H9 (cell line): ENCODE data around the gene CCDC175. TPM values are rescaled to one million over a fixed set of nuclear protein-coding genes. Genes with fewer than 3 reads are reported as not detected.
A peak's percentile ranks its signal among the peaks of the same experiment; 100 is the strongest.

ENCODE experiments used
- DNase-seq: peaks from one replicate; pipeline ENCODE4 v3.0.0-alpha.2; 2017
- H2AFZ ChIP-seq: one replicate; pipeline ENCODE4 v1.6.1; 2013; ENCODE audit warnings: mild to moderate bottlenecking, low read length, control low read depth, moderate library complexity
- H2AK5ac ChIP-seq: 2 replicates; pipeline ENCODE4 v1.6.1; 2013; ENCODE audit warnings: low read length, control low read depth, mixed read lengths; ENCODE audit not compliant: insufficient read length
- H2BK120ac ChIP-seq: one replicate; pipeline ENCODE4 v1.6.1; 2013; ENCODE audit warnings: low read depth, mild to moderate bottlenecking, low read length, control low read depth, inconsistent platforms; ENCODE audit not compliant: poor library complexity, severe bottlenecking
- H2BK12ac ChIP-seq: 2 replicates; pipeline ENCODE4 v1.6.1; 2013; ENCODE audit warnings: low read length, control low read depth, mixed read lengths, low read depth; ENCODE audit not compliant: insufficient read length
- H2BK15ac ChIP-seq: 2 replicates; pipeline ENCODE4 v1.6.1; 2013; ENCODE audit warnings: low read depth, low read length, control low read depth
- H2BK20ac ChIP-seq: one replicate; pipeline ENCODE4 v1.6.1; 2013; ENCODE audit warnings: low read depth, mild to moderate bottlenecking, low read length, control low read depth, inconsistent platforms; ENCODE audit not compliant: poor library complexity, severe bottlenecking
- H2BK5ac ChIP-seq: 2 replicates; pipeline ENCODE4 v1.6.1; 2013; ENCODE audit warnings: low read length, control low read depth, mixed read lengths; ENCODE audit not compliant: insufficient read length
- H3K14ac ChIP-seq: 2 replicates; pipeline ENCODE4 v1.6.1; 2013; ENCODE audit warnings: low read length, control low read depth; ENCODE audit not compliant: insufficient read depth
- H3K18ac ChIP-seq: 2 replicates; pipeline ENCODE4 v1.6.1; 2013; ENCODE audit warnings: low read depth, mild to moderate bottlenecking, mixed read lengths, low read length, control low read depth; ENCODE audit not compliant: insufficient read length
- H3K23ac ChIP-seq: 2 replicates; pipeline ENCODE4 v1.6.1; 2013; ENCODE audit warnings: low read length, control low read depth, mixed read lengths, low read depth; ENCODE audit not compliant: insufficient read length
- H3K23me2 ChIP-seq: 2 replicates; pipeline ENCODE4 v1.6.1; 2013; ENCODE audit warnings: low read depth, mild to moderate bottlenecking, mixed read lengths, low read length, control low read depth; ENCODE audit not compliant: insufficient read length, poor library complexity, severe bottlenecking
- H3K27ac ChIP-seq: 2 replicates; pipeline ENCODE4 v1.5.1; 2013; ENCODE audit warnings: low read length, control low read depth, mixed read lengths, low read depth; ENCODE audit not compliant: insufficient read length
- H3K27me3 ChIP-seq: 2 replicates; pipeline ENCODE4 v1.6.1; 2013; ENCODE audit warnings: low read length, control low read depth, inconsistent platforms; ENCODE audit not compliant: insufficient read depth
- H3K4ac ChIP-seq: 2 replicates; pipeline ENCODE4 v1.6.1; 2013; ENCODE audit warnings: low read depth, mild to moderate bottlenecking, control low read depth, inconsistent platforms, low read length, moderate library complexity
- H3K4me1 ChIP-seq: 2 replicates; pipeline ENCODE4 v1.6.1; 2013; ENCODE audit warnings: low read length, control low read depth, inconsistent platforms; ENCODE audit not compliant: insufficient read depth
- H3K4me2 ChIP-seq: 2 replicates; pipeline ENCODE4 v1.6.1; 2013; ENCODE audit warnings: low read length, control low read depth, mixed read lengths; ENCODE audit not compliant: insufficient read length, insufficient read depth
- H3K56ac ChIP-seq: 2 replicates; pipeline ENCODE4 v1.6.1; 2013; ENCODE audit warnings: low read depth, mild to moderate bottlenecking, mixed read lengths, low read length, control low read depth; ENCODE audit not compliant: insufficient read length
- H3K79me1 ChIP-seq: 2 replicates; pipeline ENCODE4 v1.6.1; 2013; ENCODE audit warnings: low read depth, mild to moderate bottlenecking, moderate library complexity, low read length, control low read depth, inconsistent platforms; ENCODE audit not compliant: insufficient read depth, poor library complexity, severe bottlenecking
- H3K79me2 ChIP-seq: 2 replicates; pipeline ENCODE4 v1.6.1; 2013; ENCODE audit warnings: low read length, control low read depth, inconsistent platforms; ENCODE audit not compliant: insufficient read depth
- H3K9ac ChIP-seq: 2 replicates; pipeline ENCODE4 v1.6.1; 2013; ENCODE audit warnings: low read length, control low read depth, mixed read lengths; ENCODE audit not compliant: insufficient read length; ENCODE audit errors: extremely low read depth
- H3K9me3 ChIP-seq: one replicate; pipeline ENCODE4 v1.6.1; 2013; ENCODE audit warnings: low read depth, low read length, inconsistent platforms; ENCODE audit not compliant: control insufficient read depth
- H3T11ph ChIP-seq: one replicate; pipeline ENCODE4 v1.6.1; 2013; ENCODE audit warnings: mild to moderate bottlenecking, low read length, control low read depth, inconsistent platforms
- H4K20me1 ChIP-seq: one replicate; pipeline ENCODE4 v1.6.1; 2013; ENCODE audit not compliant: control insufficient read depth, insufficient read length, insufficient read depth
- H4K5ac ChIP-seq: 2 replicates; pipeline ENCODE4 v1.6.1; 2013; ENCODE audit warnings: low read depth, mild to moderate bottlenecking, mixed read lengths, low read length, control low read depth; ENCODE audit not compliant: insufficient read length
- H4K8ac ChIP-seq: replicated peaks from 2 replicates; pipeline ENCODE4 v1.6.1; 2013; ENCODE audit warnings: low read length, control low read depth, mixed read lengths, low read depth; ENCODE audit not compliant: insufficient read length
- H4K91ac ChIP-seq: 2 replicates; pipeline ENCODE4 v1.6.1; 2013; ENCODE audit warnings: low read depth, mild to moderate bottlenecking, moderate library complexity, mixed read lengths, low read length, control low read depth; ENCODE audit not compliant: insufficient read length
- H3K27ac Mint-ChIP-seq, 3 experiments: 2 replicates in 2 of 3; 3 replicates in 1 of 3; pipeline ENCODE4 v1.8.0; 2020 to 2021; ENCODE audit warnings: mixed read lengths in 3 of 3, mild to moderate bottlenecking in 1 of 3, moderate library complexity in 1 of 3
- H3K27me3 Mint-ChIP-seq: 2 replicates; pipeline ENCODE4 v1.8.0; 2021; ENCODE audit warnings: low read depth, mild to moderate bottlenecking, moderate library complexity, mixed read lengths
- H3K36me3 Mint-ChIP-seq, 3 experiments: 2 replicates in 2 of 3; 3 replicates in 1 of 3; pipeline ENCODE4 v1.8.0; 2020 to 2021; ENCODE audit warnings: low read depth in 3 of 3, mixed read lengths in 3 of 3; ENCODE audit not compliant: insufficient read depth in 1 of 3
- H3K4me1 Mint-ChIP-seq, 2 experiments: 2 replicates each; pipeline ENCODE4 v1.8.0; 2020; ENCODE audit warnings: mixed read lengths in 2 of 2
- H3K4me3 Mint-ChIP-seq, 2 experiments: 2 replicates in 1 of 2; 3 replicates in 1 of 2; pipeline ENCODE4 v1.8.0; 2020 to 2021; ENCODE audit warnings: mild to moderate bottlenecking in 2 of 2, mixed read lengths in 2 of 2, moderate library complexity in 1 of 2
- H3K9me3 Mint-ChIP-seq, 2 experiments: 2 replicates in 1 of 2; 3 replicates in 1 of 2; pipeline ENCODE4 v1.8.0; 2020; ENCODE audit warnings: mild to moderate bottlenecking in 2 of 2, mixed read lengths in 2 of 2, moderate library complexity in 1 of 2
- WGBS: extraction: QIAGEN DNeasy Blood & Tissue Kit; methylation state at CpG from one replicate; pipeline ENCODE4 v1.1.7; 2013; ENCODE audit warnings: missing lambda C conversion rate, low lambda C conversion rate, mixed read lengths; ENCODE audit not compliant: insufficient read length; ENCODE audit errors: extremely low coverage; 5-methylcytosine and 5-hydroxymethylcytosine counted together
- total RNA-seq: library from RNA; stranded (reverse); gene quantifications from 2 replicates; pipeline ENCODE4 v1.2.1, GENCODE V29; 2021
- TF ChIP-seq, protein P1 (sequence below): fragments of 200-600 bp; sonication (generic); conservative IDR thresholded peaks from 3 replicates; pipeline ENCODE4 v1.8.0; 2021; ENCODE audit warnings: antibody characterized with exemption, mild to moderate bottlenecking

CCDC175 gene
- total RNA-seq, 1 experiment from 2014 or later, result 0.09 TPM

DNA sequence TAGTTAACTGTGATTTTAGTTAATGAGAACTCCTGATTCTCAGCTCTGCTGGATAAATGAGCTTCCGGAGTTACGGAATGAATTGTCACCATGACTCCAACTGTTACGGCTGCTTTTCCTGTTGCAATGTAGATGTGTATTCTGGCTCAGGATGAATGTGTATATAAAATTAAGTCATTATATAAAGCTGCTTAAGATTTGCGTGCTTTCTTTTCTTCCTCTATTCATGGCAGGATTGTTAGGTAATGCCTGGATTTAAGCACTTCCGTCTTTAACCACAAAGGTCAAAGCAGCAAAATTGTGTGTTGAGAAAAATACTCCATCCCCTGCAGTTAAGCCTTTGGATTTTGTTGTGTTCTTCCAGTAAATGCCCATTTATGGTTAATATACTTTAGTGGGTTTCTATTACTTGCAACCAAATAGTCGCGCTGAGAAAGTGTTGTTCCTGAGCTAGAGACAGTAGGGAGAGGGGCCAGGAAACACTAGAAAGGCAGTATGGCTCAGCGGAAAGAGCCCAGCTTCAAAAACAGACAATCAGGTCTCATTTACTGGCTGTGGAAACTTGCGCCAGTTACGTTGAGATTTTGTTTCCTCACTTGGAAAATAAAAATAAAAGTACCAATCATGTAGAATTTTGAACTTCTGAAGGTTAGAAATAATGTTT lies 9.4 kb upstream of the CCDC175 start:
- Histone ChIP-seq H3K4ac (no peak overlapping the region), H3K27me3 (no peaks in the 10 kb centered on the region), H2BK15ac (no peak overlapping the region), H3K23me2 (no peaks in the 10 kb centered on the region), H2BK12ac (no peak overlapping the region), H3K9me3 (no peaks in the 10 kb centered on the region), H3K79me2 (no peaks in the 10 kb centered on the region), H3K27ac (no peak overlapping the region), H3K9ac (no peak overlapping the region), H3K79me1 (no peaks in the 10 kb centered on the region), H4K8ac (no peak overlapping the region), H4K91ac (no peak overlapping the region), H2AK5ac (no peak overlapping the region), H4K5ac (no peak overlapping the region), H2AFZ (no peak overlapping the region), H3T11ph (no peak overlapping the region), H2BK120ac (peak overlapping the region; percentile 28), H2BK5ac (no peak overlapping the region), H3K23ac (no peak overlapping the region), H3K4me2 (no peak overlapping the region), H4K20me1 (no peaks in the 10 kb centered on the region), H3K18ac (no peak overlapping the region), H3K56ac (no peak overlapping the region), H2BK20ac (no peak overlapping the region), H3K14ac (no peak overlapping the region), H3K4me1 (no peaks in the 10 kb centered on the region; the same call in 1 of the 2 replicates)
- Mint-ChIP-seq H3K9me3 (no peaks in the 10 kb centered on the region; a peak in 1 of 5 replicates), H3K4me3 (no peak overlapping the region), H3K27ac (no peak overlapping the region), H3K4me1 (peaks cover 0 to 3% of the 10 kb centered on the region in 2 experiments; a peak in 3 of 4 replicates), H3K36me3 (no peaks in the 10 kb centered on the region), H3K27me3 (no peaks in the 10 kb centered on the region)
- no CpG with 5 or more reads among the region's 10 CpGs for WGBS
- DNase-seq, result no peak
- TF ChIP-seq, protein P1, sequence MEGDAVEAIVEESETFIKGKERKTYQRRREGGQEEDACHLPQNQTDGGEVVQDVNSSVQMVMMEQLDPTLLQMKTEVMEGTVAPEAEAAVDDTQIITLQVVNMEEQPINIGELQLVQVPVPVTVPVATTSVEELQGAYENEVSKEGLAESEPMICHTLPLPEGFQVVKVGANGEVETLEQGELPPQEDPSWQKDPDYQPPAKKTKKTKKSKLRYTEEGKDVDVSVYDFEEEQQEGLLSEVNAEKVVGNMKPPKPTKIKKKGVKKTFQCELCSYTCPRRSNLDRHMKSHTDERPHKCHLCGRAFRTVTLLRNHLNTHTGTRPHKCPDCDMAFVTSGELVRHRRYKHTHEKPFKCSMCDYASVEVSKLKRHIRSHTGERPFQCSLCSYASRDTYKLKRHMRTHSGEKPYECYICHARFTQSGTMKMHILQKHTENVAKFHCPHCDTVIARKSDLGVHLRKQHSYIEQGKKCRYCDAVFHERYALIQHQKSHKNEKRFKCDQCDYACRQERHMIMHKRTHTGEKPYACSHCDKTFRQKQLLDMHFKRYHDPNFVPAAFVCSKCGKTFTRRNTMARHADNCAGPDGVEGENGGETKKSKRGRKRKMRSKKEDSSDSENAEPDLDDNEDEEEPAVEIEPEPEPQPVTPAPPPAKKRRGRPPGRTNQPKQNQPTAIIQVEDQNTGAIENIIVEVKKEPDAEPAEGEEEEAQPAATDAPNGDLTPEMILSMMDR, result no peak
